SJCRH30 (cell line): ENCODE data around the gene KLC3. TPM values are rescaled to one million over a fixed set of nuclear protein-coding genes. Genes with fewer than 3 reads are reported as not detected.

Experiments
- DNase-seq, 2 experiments: peaks; one replicate each; pipeline ENCODE4 v3.0.0-alpha.2; 2015 to 2020
- H3K27ac ChIP-seq: fragments of 250-450 bp; sonication (Bioruptor Pico); 2 replicates; pipeline ENCODE4 v1.5.1; 2020; ENCODE audit warnings: mild to moderate bottlenecking, moderate library complexity
- H3K27me3 ChIP-seq: fragments of 250-450 bp; sonication (Bioruptor Pico); 2 replicates; pipeline ENCODE4 v1.5.1; 2020; ENCODE audit warnings: mild to moderate bottlenecking, moderate library complexity
- H3K36me3 ChIP-seq: fragments of 250-450 bp; sonication (Bioruptor Pico); 2 replicates; pipeline ENCODE4 v1.5.1; 2020; ENCODE audit warnings: mild to moderate bottlenecking, moderate library complexity
- H3K4me1 ChIP-seq: fragments of 250-450 bp; sonication (Bioruptor Pico); 2 replicates; pipeline ENCODE4 v1.5.1; 2020; ENCODE audit warnings: mild to moderate bottlenecking, moderate library complexity
- H3K4me3 ChIP-seq: fragments of 250-450 bp; sonication (Bioruptor Pico); 2 replicates; pipeline ENCODE4 v1.5.1; 2020; ENCODE audit warnings: mild to moderate bottlenecking, moderate library complexity
- H3K9me3 ChIP-seq: fragments of 250-450 bp; sonication (Bioruptor Pico); replicated peaks from 2 replicates; pipeline ENCODE4 v1.5.1; 2020; ENCODE audit warnings: mild to moderate bottlenecking, moderate library complexity
- total RNA-seq: library from RNA; depleted of rRNA; stranded (reverse); fragments of >200 nt; shearing (Covaris generic); gene quantifications from 2 replicates; pipeline ENCODE4 v1.2.3, GENCODE V29; 2014; rRNA removed

KLC3 gene
- total RNA-seq, 1 experiment from 2014 or later, result not detected

DNA sequence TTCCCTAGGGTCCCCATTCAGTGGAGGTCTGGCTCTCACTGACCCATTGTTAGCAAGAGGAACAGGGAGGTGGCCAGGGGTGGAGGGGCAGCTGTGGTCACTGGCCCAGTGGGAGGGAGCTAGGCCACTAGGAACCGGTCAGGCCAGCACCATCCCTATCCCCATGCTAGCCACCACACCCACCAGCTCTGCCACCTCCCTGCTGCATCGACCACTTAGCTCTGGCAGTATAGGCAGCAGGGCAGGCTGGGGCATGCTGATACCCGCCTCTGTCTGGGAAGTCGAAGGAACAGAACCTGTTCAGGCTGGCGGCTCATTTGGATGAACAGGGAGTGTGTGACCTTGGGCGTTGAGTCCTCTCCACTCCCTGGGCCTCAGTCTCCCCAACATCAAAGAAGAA, 59.6 kb downstream of the KLC3 start:
- H3K36me3 ChIP-seq, result no peaks in the 10 kb centered on the region
- no peak overlapping the region for H3K27ac ChIP-seq
- no peaks in the 10 kb centered on the region for H3K4me1 ChIP-seq
- H3K9me3 ChIP-seq, result no peaks in the 10 kb centered on the region
- H3K27me3 ChIP-seq, result no peaks in the 10 kb centered on the region
- H3K4me3 ChIP-seq, result no peak overlapping the region
- no peak for DNase-seq

Other genes starting within 250 kb of the KLC3 start
- 19.4 and 20.0 TPM in 2 replicates for gene PPP1R37, start 247.6 kb upstream of the KLC3 start, total RNA-seq
- gene NKPD1, start 179.8 kb upstream of the KLC3 start, total RNA-seq, result not detected in 2 replicates
- 3.0 and 4.7 TPM in 2 replicates for gene TRAPPC6A, start 162.5 kb upstream of the KLC3 start, total RNA-seq
- 2.1 and 2.6 TPM in 2 replicates for gene BLOC1S3, start 162.0 kb upstream of the KLC3 start, total RNA-seq
- 0.13 TPM in 1 of 2 replicates, not detected in the other for gene EXOC3L2, start 95.3 kb upstream of the KLC3 start, total RNA-seq
- gene MARK4, start 89.5 kb upstream of the KLC3 start, total RNA-seq, result 16.5 and 16.8 TPM in 2 replicates
- gene CKM, start 17.9 kb upstream of the KLC3 start, total RNA-seq, result 3.9 and 4.6 TPM in 2 replicates
- gene ERCC2, start 29.8 kb downstream of the KLC3 start, total RNA-seq, result 24.2 and 27.7 TPM in 2 replicates
- gene PPP1R13L, start 64.3 kb downstream of the KLC3 start, total RNA-seq, result 2.4 and 3.2 TPM in 2 replicates
- gene POLR1G, start 65.9 kb downstream of the KLC3 start, total RNA-seq, result 20.9 and 21.8 TPM in 2 replicates
- 29.7 and 32.3 TPM in 2 replicates for gene ERCC1, start 83.2 kb downstream of the KLC3 start, total RNA-seq
- gene FOSB, start 127.2 kb downstream of the KLC3 start, total RNA-seq, result 0.35 and 0.40 TPM in 2 replicates
- 29.3 and 30.9 TPM in 2 replicates for gene RTN2, start 156.3 kb downstream of the KLC3 start, total RNA-seq
- 1.0 and 1.4 TPM in 2 replicates for gene PPM1N, start 157.7 kb downstream of the KLC3 start, total RNA-seq
- gene VASP, start 166.7 kb downstream of the KLC3 start, total RNA-seq, result 43.8 and 48.8 TPM in 2 replicates
- 8.6 and 9.9 TPM in 2 replicates for gene OPA3, start 244.1 kb downstream of the KLC3 start, total RNA-seq